ENCODE data around the gene FAM168A. TPM values are rescaled to one million over a fixed set of nuclear protein-coding genes. Genes with fewer than 3 reads are reported as not detected.
A peak's percentile ranks its signal among the peaks of the same experiment; 100 is the strongest.

The FAM168A gene
- total RNA-seq, 1 donor from 2014 or later: 52.2 TPM

DNA sequence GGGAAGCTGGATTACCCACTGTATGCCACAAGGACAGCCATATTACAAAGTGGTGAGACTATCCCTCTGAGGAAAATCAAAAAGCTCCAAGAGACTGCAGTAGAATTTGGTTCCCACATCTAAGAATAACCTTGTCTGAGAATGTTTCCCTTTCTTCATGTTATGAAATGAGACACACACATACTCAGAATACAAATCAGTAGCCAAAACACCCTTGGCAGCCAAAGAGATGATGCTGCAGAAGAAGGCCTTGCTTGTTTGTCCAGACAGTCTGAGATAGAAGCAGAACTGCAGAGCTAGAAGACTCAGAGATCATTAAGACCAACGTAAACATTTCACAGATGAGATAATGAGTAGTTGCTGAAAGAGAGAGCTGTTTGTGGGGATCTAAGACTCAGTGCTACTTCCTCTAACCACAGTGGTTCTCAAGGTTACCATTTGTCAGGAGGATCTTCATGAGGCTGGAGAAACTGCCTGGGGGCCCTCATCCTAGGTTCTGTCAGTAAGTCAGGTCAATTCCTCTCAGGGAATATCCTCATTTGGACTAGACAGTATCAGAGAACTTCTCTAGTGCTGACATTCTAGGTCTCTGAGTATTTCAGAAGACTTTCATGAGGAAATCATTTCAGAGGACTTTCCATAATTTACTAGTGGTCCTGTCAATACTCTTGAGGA is 182.8 kb downstream of the FAM168A start:
- no peaks in the 10 kb centered on the region for H3K27me3 Mint-ChIP-seq (ENCODE audit: unreplicated experiment)
- H3K36me3 Mint-ChIP-seq (ENCODE audit: unreplicated experiment): peaks cover 25% of the 10 kb centered on the region
- TF ChIP-seq, protein P1, sequence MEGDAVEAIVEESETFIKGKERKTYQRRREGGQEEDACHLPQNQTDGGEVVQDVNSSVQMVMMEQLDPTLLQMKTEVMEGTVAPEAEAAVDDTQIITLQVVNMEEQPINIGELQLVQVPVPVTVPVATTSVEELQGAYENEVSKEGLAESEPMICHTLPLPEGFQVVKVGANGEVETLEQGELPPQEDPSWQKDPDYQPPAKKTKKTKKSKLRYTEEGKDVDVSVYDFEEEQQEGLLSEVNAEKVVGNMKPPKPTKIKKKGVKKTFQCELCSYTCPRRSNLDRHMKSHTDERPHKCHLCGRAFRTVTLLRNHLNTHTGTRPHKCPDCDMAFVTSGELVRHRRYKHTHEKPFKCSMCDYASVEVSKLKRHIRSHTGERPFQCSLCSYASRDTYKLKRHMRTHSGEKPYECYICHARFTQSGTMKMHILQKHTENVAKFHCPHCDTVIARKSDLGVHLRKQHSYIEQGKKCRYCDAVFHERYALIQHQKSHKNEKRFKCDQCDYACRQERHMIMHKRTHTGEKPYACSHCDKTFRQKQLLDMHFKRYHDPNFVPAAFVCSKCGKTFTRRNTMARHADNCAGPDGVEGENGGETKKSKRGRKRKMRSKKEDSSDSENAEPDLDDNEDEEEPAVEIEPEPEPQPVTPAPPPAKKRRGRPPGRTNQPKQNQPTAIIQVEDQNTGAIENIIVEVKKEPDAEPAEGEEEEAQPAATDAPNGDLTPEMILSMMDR (IDR thresholded peaks at IDR 0.05): no peak
- H3K27ac Mint-ChIP-seq (ENCODE audit: unreplicated experiment): peak overlapping the region; percentile 54
- no peak for DNase-seq (ENCODE audit: extremely low spot score, unreplicated experiment)
- peak overlapping the region; percentile 6 for H3K4me3 Mint-ChIP-seq (ENCODE audit: unreplicated experiment)
- peaks cover 43% of the 10 kb centered on the region for H3K4me1 Mint-ChIP-seq (ENCODE audit: unreplicated experiment)
- H3K9me3 Mint-ChIP-seq (ENCODE audit: unreplicated experiment): no peaks in the 10 kb centered on the region

DNA sequence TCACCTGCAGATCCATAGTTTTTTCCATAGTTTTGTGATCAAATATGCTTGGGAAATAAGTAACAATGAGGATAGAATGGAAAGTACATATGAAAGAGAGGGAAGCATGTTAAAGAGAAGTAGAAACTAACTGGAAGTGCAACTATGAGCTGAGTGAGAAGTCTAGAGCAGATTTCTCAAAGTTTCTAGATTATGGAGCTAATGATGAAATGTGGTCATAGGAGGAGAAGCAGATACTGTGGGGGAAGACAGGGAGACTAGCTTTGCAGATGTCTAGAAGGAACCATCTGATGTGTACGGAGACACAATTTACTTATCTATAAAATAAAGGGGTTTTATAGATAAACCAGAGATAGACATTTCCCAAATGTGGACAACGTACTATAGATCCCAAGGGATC is 184.7 kb downstream of the FAM168A start:
- H3K27ac Mint-ChIP-seq (ENCODE audit: unreplicated experiment): no peak overlapping the region
- H3K9me3 Mint-ChIP-seq (ENCODE audit: unreplicated experiment): no peaks in the 10 kb centered on the region
- H3K27me3 Mint-ChIP-seq (ENCODE audit: unreplicated experiment): no peaks in the 10 kb centered on the region
- H3K36me3 Mint-ChIP-seq (ENCODE audit: unreplicated experiment): peaks cover 26% of the 10 kb centered on the region
- TF ChIP-seq, protein P1 (IDR thresholded peaks at IDR 0.05): no peak
- peaks cover 43% of the 10 kb centered on the region for H3K4me1 Mint-ChIP-seq (ENCODE audit: unreplicated experiment)
- DNase-seq (ENCODE audit: extremely low spot score, unreplicated experiment): no peak
- no peak overlapping the region for H3K4me3 Mint-ChIP-seq (ENCODE audit: unreplicated experiment)

DNA sequence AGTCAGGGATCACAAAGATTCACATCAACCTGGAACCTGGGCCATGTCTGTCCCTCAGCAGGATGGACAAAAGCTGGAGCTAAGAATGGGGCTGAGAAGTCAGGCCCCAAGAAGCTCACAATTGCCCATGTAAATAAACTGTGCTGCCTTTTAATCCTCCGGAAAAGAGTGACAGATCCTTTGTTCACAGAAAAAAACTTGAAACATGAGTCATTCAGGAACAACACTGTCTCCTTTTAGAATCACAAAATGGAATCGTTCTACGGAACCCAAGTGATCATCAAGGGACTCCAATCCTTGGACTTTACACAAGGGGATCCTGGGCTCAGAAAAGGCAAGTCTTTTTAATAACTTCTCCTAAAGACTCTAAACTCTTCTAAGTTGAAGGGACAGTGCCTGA is 185.6 kb downstream of the FAM168A start:
- Mint-ChIP-seq H3K9me3 (ENCODE audit: unreplicated experiment) (no peaks in the 10 kb centered on the region), H3K4me3 (ENCODE audit: unreplicated experiment) (no peak overlapping the region), H3K27ac (ENCODE audit: unreplicated experiment) (no peak overlapping the region), H3K4me1 (ENCODE audit: unreplicated experiment) (peaks cover 43% of the 10 kb centered on the region), H3K36me3 (ENCODE audit: unreplicated experiment) (peaks cover 25% of the 10 kb centered on the region), H3K27me3 (ENCODE audit: unreplicated experiment) (no peaks in the 10 kb centered on the region)
- TF ChIP-seq, protein P1 (IDR thresholded peaks at IDR 0.05): no peak
- DNase-seq (ENCODE audit: extremely low spot score, unreplicated experiment): no peak

DNA sequence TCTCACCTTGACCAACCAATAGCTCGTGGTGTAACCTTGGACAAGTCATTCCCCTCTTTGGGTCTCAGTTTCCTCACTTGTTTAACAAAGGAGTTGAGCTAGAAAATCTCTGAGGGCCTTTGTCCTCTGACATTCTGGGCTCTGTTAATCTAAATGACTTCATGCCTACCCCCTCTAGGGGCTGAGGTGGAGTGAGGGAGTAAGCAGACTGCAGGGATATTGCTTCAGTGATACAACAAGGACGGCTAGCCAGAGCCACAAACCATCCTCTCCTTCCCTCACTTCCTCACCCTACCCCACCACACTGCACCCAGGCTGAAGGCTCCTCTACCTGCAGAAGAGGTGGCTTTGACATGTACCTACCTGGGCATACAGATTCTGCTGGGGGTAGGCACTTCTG is 186.9 kb downstream of the FAM168A start:
- Mint-ChIP-seq H3K9me3 (ENCODE audit: unreplicated experiment) (no peaks in the 10 kb centered on the region), H3K36me3 (ENCODE audit: unreplicated experiment) (peaks cover 22% of the 10 kb centered on the region), H3K4me1 (ENCODE audit: unreplicated experiment) (peaks cover 33% of the 10 kb centered on the region), H3K27ac (ENCODE audit: unreplicated experiment) (no peak overlapping the region), H3K27me3 (ENCODE audit: unreplicated experiment) (no peaks in the 10 kb centered on the region), H3K4me3 (ENCODE audit: unreplicated experiment) (no peak overlapping the region)
- TF ChIP-seq, protein P1 (IDR thresholded peaks at IDR 0.05): no peak
- DNase-seq (ENCODE audit: extremely low spot score, unreplicated experiment): no peak

DNA sequence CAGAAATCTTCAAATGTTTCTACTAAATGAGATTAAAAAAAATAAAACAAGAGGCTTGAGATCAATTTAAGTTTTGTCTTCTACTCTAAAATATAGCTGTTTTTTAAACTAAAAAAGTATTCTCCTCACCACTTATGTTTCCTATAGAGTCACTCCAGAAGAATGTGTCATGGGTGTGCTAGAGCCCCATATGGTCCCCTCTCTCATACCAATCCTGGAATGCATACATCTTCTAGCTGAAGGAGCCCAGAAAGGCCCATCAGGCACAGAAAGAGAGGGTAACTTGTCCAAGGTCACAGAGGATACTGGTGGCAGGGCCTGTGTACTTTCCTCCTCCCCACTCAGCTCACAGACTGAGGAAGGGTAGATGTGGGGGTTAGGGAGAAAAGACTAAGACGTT is 187.3 kb downstream of the FAM168A start:
- peaks cover 29% of the 10 kb centered on the region for H3K4me1 Mint-ChIP-seq (ENCODE audit: unreplicated experiment)
- H3K27me3 Mint-ChIP-seq (ENCODE audit: unreplicated experiment): no peaks in the 10 kb centered on the region
- H3K27ac Mint-ChIP-seq (ENCODE audit: unreplicated experiment): no peak overlapping the region
- H3K4me3 Mint-ChIP-seq (ENCODE audit: unreplicated experiment): no peak overlapping the region
- no peak for DNase-seq (ENCODE audit: extremely low spot score, unreplicated experiment)
- TF ChIP-seq, protein P1 (IDR thresholded peaks at IDR 0.05): no peak
- H3K36me3 Mint-ChIP-seq (ENCODE audit: unreplicated experiment): peaks cover 22% of the 10 kb centered on the region
- no peaks in the 10 kb centered on the region for H3K9me3 Mint-ChIP-seq (ENCODE audit: unreplicated experiment)

Data from osteocyte (in vitro differentiated cells).